Ovary (tissue), 3 donors: ENCODE results near the gene ERBIN.

ENCODE experiments used
- EP300 ChIP-seq: sonication (generic); formaldehyde crosslinking; IDR thresholded peaks from one replicate; pipeline ENCODE4 v1.6.1; 2017; ENCODE audit warnings: antibody characterized with exemption
- POLR2A ChIP-seq: fragments of 450-650 bp; IDR thresholded peaks from one replicate; pipeline ENCODE4 v1.6.1; 2017; ENCODE audit warnings: antibody characterized with exemption, mild to moderate bottlenecking, moderate library complexity
- TF ChIP-seq, protein P1 (sequence below), 3 donors: fragments of 450-650 bp in 2 of 3; fragments of 200-600 bp in 1 of 3; IDR thresholded peaks; one replicate each; pipeline versions ENCODE4 v1.5.1 to v1.8.0; 2016 to 2022; ENCODE audit warnings: antibody characterized with exemption in 3 of 3, mild to moderate bottlenecking in 1 of 3
- donor health status: DM: no; HTN: no; CAD: no.

- TF ChIP-seq, protein P1, sequence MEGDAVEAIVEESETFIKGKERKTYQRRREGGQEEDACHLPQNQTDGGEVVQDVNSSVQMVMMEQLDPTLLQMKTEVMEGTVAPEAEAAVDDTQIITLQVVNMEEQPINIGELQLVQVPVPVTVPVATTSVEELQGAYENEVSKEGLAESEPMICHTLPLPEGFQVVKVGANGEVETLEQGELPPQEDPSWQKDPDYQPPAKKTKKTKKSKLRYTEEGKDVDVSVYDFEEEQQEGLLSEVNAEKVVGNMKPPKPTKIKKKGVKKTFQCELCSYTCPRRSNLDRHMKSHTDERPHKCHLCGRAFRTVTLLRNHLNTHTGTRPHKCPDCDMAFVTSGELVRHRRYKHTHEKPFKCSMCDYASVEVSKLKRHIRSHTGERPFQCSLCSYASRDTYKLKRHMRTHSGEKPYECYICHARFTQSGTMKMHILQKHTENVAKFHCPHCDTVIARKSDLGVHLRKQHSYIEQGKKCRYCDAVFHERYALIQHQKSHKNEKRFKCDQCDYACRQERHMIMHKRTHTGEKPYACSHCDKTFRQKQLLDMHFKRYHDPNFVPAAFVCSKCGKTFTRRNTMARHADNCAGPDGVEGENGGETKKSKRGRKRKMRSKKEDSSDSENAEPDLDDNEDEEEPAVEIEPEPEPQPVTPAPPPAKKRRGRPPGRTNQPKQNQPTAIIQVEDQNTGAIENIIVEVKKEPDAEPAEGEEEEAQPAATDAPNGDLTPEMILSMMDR (IDR thresholded peaks at IDR 0.05): no peak
- TF ChIP-seq EP300 (no peak), POLR2A (no peak)
Measured at GRCh38 chr5:65925044-65925600, 1.3 kb upstream of the ERBIN start.
